RPMI8226 (cell line): ENCODE measurements around the gene SLC7A1.

Experiments
- DNase-seq: peaks from one replicate; pipeline ENCODE4 v3.0.0-alpha.2; 2015

SLC7A1 gene

GRCh38 chr13:29582171-29582570, 13.3 kb downstream of the SLC7A1 start:
- no peak for DNase-seq

- no peak for DNase-seq
These were observed 13.8 kb downstream of the SLC7A1 start for GRCh38 chr13:29581666-29582065.

- DNase-seq = no peak
These were observed 16.4 kb downstream of the SLC7A1 start for GRCh38 chr13:29579094-29579493.

- no peak for DNase-seq
These were observed 17.0 kb downstream of the SLC7A1 start for GRCh38 chr13:29578300-29579085.

- no peak for DNase-seq
These were observed 18.1 kb downstream of the SLC7A1 start for GRCh38 chr13:29577136-29578051.

- no peak for DNase-seq
These were observed 18.9 kb downstream of the SLC7A1 start for GRCh38 chr13:29576581-29576980.

GRCh38 chr13:29575098-29575497, 20.4 kb downstream of the SLC7A1 start:
- DNase-seq = no peak

GRCh38 chr13:29573190-29573589, 22.3 kb downstream of the SLC7A1 start:
- DNase-seq = no peak

GRCh38 chr13:29572575-29572974, 22.9 kb downstream of the SLC7A1 start:
- DNase-seq = no peak

- DNase-seq = no peak
These were observed 23.5 kb downstream of the SLC7A1 start for GRCh38 chr13:29571876-29572570.

- no peak for DNase-seq
These were observed 25.3 kb downstream of the SLC7A1 start for GRCh38 chr13:29570051-29570654.

GRCh38 chr13:29569253-29570050, 26.0 kb downstream of the SLC7A1 start:
- DNase-seq = no peak

GRCh38 chr13:29568731-29569130, 26.8 kb downstream of the SLC7A1 start:
- DNase-seq = no peak

GRCh38 chr13:29567411-29567810, 28.1 kb downstream of the SLC7A1 start:
- DNase-seq = no peak

GRCh38 chr13:29566206-29566605, 29.3 kb downstream of the SLC7A1 start:
- no peak for DNase-seq

GRCh38 chr13:29564818-29565217, 30.7 kb downstream of the SLC7A1 start:
- DNase-seq = no peak

- no peak for DNase-seq
These were observed 31.1 kb downstream of the SLC7A1 start for GRCh38 chr13:29564373-29564772.

- DNase-seq = no peak
These were observed 31.5 kb downstream of the SLC7A1 start for GRCh38 chr13:29563941-29564340.

GRCh38 chr13:29562786-29563438, 32.6 kb downstream of the SLC7A1 start:
- no peak for DNase-seq

- DNase-seq = no peak
These were observed 33.6 kb downstream of the SLC7A1 start for GRCh38 chr13:29561918-29562317.

- DNase-seq = no peak
These were observed 38.7 kb downstream of the SLC7A1 start for GRCh38 chr13:29556742-29557141.

- no peak for DNase-seq
These were observed 44.3 kb downstream of the SLC7A1 start for GRCh38 chr13:29551214-29551613.
